Liver (tissue), 9 donors: ENCODE measurements around the gene PDE10A. TPM values are rescaled to one million over a fixed set of nuclear protein-coding genes. Genes with fewer than 3 reads are reported as not detected.

Source experiments
- DNase-seq: peaks from one replicate; pipeline ENCODE4 v3.0.0-alpha.2; 2017; ENCODE audit warnings: low spot score
- H3K27ac ChIP-seq, 2 donors: one replicate each; pipeline ENCODE4 v1.7.0; 2013; ENCODE audit warnings: inconsistent platforms in 2 of 2, low read length in 2 of 2, control low read depth in 1 of 2, low read depth in 1 of 2, mild to moderate bottlenecking in 1 of 2
- H3K27me3 ChIP-seq, 4 donors: one replicate each; pipeline versions ENCODE4 v1.6.1 to v1.7.0; 2013; ENCODE audit warnings: low read length in 3 of 4, inconsistent platforms in 1 of 4, mild to moderate bottlenecking in 1 of 4, moderate library complexity in 1 of 4; ENCODE audit not compliant: control insufficient read depth in 4 of 4, insufficient read depth in 4 of 4
- H3K36me3 ChIP-seq, 4 donors: one replicate each; pipeline versions ENCODE4 v1.6.1 to v1.7.0; 2013; ENCODE audit warnings: low read length in 3 of 4, mild to moderate bottlenecking in 3 of 4, low read depth in 1 of 4, moderate library complexity in 1 of 4; ENCODE audit not compliant: control insufficient read depth in 4 of 4, insufficient read depth in 3 of 4
- H3K4me1 ChIP-seq, 4 donors: one replicate each; pipeline versions ENCODE4 v1.6.1 to v1.7.0; 2013; ENCODE audit warnings: low read length in 3 of 4, mild to moderate bottlenecking in 3 of 4, moderate library complexity in 1 of 4; ENCODE audit not compliant: control insufficient read depth in 4 of 4, insufficient read depth in 4 of 4
- H3K4me3 ChIP-seq, 3 donors: one replicate each; pipeline versions ENCODE4 v1.6.1 to v1.7.0; 2013; ENCODE audit warnings: low read length in 3 of 3, control low read depth in 1 of 3, low read depth in 1 of 3, mild to moderate bottlenecking in 1 of 3
- H3K9ac ChIP-seq, 2 donors: one replicate each; pipeline ENCODE4 v1.7.0; 2013; ENCODE audit warnings: low read length in 2 of 2, mild to moderate bottlenecking in 2 of 2, moderate library complexity in 2 of 2, control low read depth in 1 of 2, low read depth in 1 of 2
- H3K9me3 ChIP-seq, 4 donors: one replicate each; pipeline versions ENCODE4 v1.6.1 to v1.7.0; 2013; ENCODE audit warnings: low read length in 3 of 4; ENCODE audit not compliant: control insufficient read depth in 4 of 4
- EGR1 ChIP-seq, 2 donors: IDR thresholded peaks; 2 replicates each; pipeline ENCODE4 v1.6.1; 2016 to 2018; ENCODE audit warnings: antibody characterized with exemption in 2 of 2, low read depth in 2 of 2
- FOXA1 ChIP-seq: IDR thresholded peaks from 2 replicates; pipeline ENCODE4 v1.6.1; 2016; ENCODE audit warnings: antibody characterized with exemption
- FOXA2 ChIP-seq: IDR thresholded peaks from 2 replicates; pipeline ENCODE4 v1.6.1; 2016; ENCODE audit warnings: antibody characterized with exemption
- GABPA ChIP-seq, 2 donors: IDR thresholded peaks in 1 of 2; conservative IDR thresholded peaks in 1 of 2; 2 replicates each; pipeline ENCODE4 v1.6.1; 2016; ENCODE audit warnings: antibody characterized with exemption in 2 of 2, mild to moderate bottlenecking in 1 of 2, moderate library complexity in 1 of 2
- HNF4A ChIP-seq, 2 donors: conservative IDR thresholded peaks; 2 replicates each; pipeline ENCODE4 v1.6.1; 2016; ENCODE audit warnings: antibody characterized with exemption in 2 of 2, mild to moderate bottlenecking in 2 of 2
- HNF4G ChIP-seq: IDR thresholded peaks from 2 replicates; pipeline ENCODE4 v1.6.1; 2016; ENCODE audit warnings: antibody characterized with exemption
- JUND ChIP-seq, 2 donors: IDR thresholded peaks; 2 replicates each; pipeline ENCODE4 v1.6.1; 2016; ENCODE audit warnings: antibody characterized with exemption in 2 of 2
- NR2F2 ChIP-seq: IDR thresholded peaks from 2 replicates; pipeline ENCODE4 v1.6.1; 2016; ENCODE audit warnings: antibody characterized with exemption
- RAD21 ChIP-seq, 2 donors: IDR thresholded peaks; 2 replicates each; pipeline ENCODE4 v1.6.1; 2016; ENCODE audit warnings: antibody characterized with exemption in 2 of 2, mild to moderate bottlenecking in 2 of 2
- RXRA ChIP-seq, 2 donors: IDR thresholded peaks; 2 replicates each; pipeline ENCODE4 v1.6.1; 2017 to 2018; ENCODE audit warnings: antibody characterized with exemption in 2 of 2, mild to moderate bottlenecking in 1 of 2
- SP1 ChIP-seq: IDR thresholded peaks from 2 replicates; pipeline ENCODE4 v1.6.1; 2018; ENCODE audit warnings: antibody characterized with exemption, mild to moderate bottlenecking
- TAF1 ChIP-seq: conservative IDR thresholded peaks from 2 replicates; pipeline ENCODE4 v1.6.1; 2016; ENCODE audit warnings: antibody characterized with exemption, mild to moderate bottlenecking
- YY1 ChIP-seq: IDR thresholded peaks from 2 replicates; pipeline ENCODE4 v1.6.1; 2016; ENCODE audit warnings: antibody characterized with exemption, mild to moderate bottlenecking
- ZBTB33 ChIP-seq: IDR thresholded peaks from 2 replicates; pipeline ENCODE4 v1.6.1; 2016; ENCODE audit warnings: antibody characterized with exemption
- WGBS: extraction: QIAGEN DNeasy Blood & Tissue Kit; methylation state at CpG from one replicate; pipeline ENCODE4 v1.1.7; 2013; 5-methylcytosine and 5-hydroxymethylcytosine counted together
- polyA plus RNA-seq, 2 donors: library from polyadenylated mRNA; stranded (reverse) in 1 of 2; unstranded in 1 of 2; fragments of 200-250 nt in 1 of 2; fragments of >200 nt in 1 of 2; fragmentation: Nextera tagmentation in 1 of 2; extraction: Ambion mirVana in 1 of 2; gene quantifications; one replicate each; pipeline versions ENCODE4 v1.2.1 to v1.2.3, GENCODE V29; 2013 to 2015
- total RNA-seq, 2 donors: library from RNA; depleted of rRNA; stranded (reverse); fragments of >200 nt; gene quantifications; one replicate each; pipeline ENCODE4 v1.2.3, GENCODE V29; 2014
- TF ChIP-seq, protein P1 (sequence below): IDR thresholded peaks from 2 replicates; pipeline ENCODE4 v1.6.1; 2016; ENCODE audit warnings: antibody characterized with exemption, mild to moderate bottlenecking
- TF ChIP-seq, protein P2 (sequence below): fragments of 150-350 bp; IDR thresholded peaks from 2 replicates; pipeline ENCODE4 v1.5.1; 2017; ENCODE audit warnings: improper control_type of control experiment, low read depth, low read length; ENCODE audit not compliant: missing input control
- TF ChIP-seq, protein P3 (sequence below): IDR thresholded peaks from 2 replicates; pipeline ENCODE4 v1.6.1; 2016; ENCODE audit warnings: antibody characterized with exemption
- donor health status: healthy.
- donor health status: healthy.
- donor health status: healthy.
- donor health status: healthy.
- donor health status: healthy.

Gene PDE10A
- total and polyA plus RNA-seq, 4 donors, result 0.20 to 1.7 (median 0.47) TPM

DNA sequence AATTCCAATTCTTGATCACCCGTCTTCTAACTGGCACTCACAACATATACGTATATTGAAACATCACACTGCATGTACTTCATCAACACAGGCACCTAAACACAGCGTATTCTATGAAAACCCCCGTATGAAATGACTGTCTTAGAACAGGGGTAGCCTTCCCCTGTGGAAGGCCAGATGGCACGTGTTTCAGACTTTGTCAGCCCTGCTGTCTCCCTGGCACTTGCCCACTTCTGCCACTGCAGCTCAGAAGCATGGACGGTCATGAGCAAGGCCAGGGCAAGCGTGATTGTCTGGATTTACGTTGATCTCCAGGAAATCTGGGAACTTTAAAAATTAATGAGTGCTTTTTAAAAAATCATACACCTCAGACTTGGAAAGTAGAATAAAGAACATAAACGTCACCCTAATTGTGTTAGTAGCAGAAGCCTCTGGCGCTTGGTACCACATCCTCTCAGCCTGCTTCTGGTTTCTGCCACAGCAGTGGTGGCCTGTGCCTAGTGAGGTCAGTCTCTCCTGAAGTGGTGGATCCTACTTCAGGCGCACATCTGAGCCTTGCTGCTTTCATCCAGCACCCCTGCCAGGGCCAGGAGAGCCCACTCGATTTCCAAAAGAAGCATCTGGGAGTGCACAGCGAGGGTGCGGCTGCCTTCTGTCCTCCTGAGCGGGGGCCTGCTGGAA, 18.3 kb downstream of the PDE10A start:
- Histone ChIP-seq H3K9ac (no peak overlapping the region), H3K36me3 (no peaks in the 10 kb centered on the region), H3K27ac (no peak overlapping the region), H3K4me1 (no peaks in the 10 kb centered on the region), H3K27me3 (peaks cover 0 to 6% (median 0%) of the 10 kb centered on the region in 4 donors), H3K9me3 (no peaks in the 10 kb centered on the region), H3K4me3 (no peak overlapping the region)
- DNase-seq, result no peak
- WGBS, result 88% methylated on average over 15 of the region's 15 CpGs
- TF ChIP-seq SP1, result no peak
- TF ChIP-seq ZBTB33, result no peak
- TF ChIP-seq YY1, result no peak
- no peak for TF ChIP-seq GABPA (IDR thresholded peaks at IDR 0.05 in 1 of 2, conservative IDR thresholded peaks at IDR 0.05 in 1 of 2)
- TF ChIP-seq TAF1, result no peak
- TF ChIP-seq, protein P1, sequence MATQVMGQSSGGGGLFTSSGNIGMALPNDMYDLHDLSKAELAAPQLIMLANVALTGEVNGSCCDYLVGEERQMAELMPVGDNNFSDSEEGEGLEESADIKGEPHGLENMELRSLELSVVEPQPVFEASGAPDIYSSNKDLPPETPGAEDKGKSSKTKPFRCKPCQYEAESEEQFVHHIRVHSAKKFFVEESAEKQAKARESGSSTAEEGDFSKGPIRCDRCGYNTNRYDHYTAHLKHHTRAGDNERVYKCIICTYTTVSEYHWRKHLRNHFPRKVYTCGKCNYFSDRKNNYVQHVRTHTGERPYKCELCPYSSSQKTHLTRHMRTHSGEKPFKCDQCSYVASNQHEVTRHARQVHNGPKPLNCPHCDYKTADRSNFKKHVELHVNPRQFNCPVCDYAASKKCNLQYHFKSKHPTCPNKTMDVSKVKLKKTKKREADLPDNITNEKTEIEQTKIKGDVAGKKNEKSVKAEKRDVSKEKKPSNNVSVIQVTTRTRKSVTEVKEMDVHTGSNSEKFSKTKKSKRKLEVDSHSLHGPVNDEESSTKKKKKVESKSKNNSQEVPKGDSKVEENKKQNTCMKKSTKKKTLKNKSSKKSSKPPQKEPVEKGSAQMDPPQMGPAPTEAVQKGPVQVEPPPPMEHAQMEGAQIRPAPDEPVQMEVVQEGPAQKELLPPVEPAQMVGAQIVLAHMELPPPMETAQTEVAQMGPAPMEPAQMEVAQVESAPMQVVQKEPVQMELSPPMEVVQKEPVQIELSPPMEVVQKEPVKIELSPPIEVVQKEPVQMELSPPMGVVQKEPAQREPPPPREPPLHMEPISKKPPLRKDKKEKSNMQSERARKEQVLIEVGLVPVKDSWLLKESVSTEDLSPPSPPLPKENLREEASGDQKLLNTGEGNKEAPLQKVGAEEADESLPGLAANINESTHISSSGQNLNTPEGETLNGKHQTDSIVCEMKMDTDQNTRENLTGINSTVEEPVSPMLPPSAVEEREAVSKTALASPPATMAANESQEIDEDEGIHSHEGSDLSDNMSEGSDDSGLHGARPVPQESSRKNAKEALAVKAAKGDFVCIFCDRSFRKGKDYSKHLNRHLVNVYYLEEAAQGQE, result no peak
- TF ChIP-seq FOXA2, result no peak
- no peak for TF ChIP-seq NR2F2
- no peak for TF ChIP-seq FOXA1
- no peak for TF ChIP-seq RAD21 (IDR thresholded peaks at IDR 0.05)
- TF ChIP-seq, protein P2, sequence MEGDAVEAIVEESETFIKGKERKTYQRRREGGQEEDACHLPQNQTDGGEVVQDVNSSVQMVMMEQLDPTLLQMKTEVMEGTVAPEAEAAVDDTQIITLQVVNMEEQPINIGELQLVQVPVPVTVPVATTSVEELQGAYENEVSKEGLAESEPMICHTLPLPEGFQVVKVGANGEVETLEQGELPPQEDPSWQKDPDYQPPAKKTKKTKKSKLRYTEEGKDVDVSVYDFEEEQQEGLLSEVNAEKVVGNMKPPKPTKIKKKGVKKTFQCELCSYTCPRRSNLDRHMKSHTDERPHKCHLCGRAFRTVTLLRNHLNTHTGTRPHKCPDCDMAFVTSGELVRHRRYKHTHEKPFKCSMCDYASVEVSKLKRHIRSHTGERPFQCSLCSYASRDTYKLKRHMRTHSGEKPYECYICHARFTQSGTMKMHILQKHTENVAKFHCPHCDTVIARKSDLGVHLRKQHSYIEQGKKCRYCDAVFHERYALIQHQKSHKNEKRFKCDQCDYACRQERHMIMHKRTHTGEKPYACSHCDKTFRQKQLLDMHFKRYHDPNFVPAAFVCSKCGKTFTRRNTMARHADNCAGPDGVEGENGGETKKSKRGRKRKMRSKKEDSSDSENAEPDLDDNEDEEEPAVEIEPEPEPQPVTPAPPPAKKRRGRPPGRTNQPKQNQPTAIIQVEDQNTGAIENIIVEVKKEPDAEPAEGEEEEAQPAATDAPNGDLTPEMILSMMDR, result no peak
- no peak for TF ChIP-seq RXRA (IDR thresholded peaks at IDR 0.05)
- TF ChIP-seq EGR1 (IDR thresholded peaks at IDR 0.05; ENCODE audit: low read depth in 2 of 2), result no peak
- no peak for TF ChIP-seq JUND (IDR thresholded peaks at IDR 0.05)
- no peak for TF ChIP-seq HNF4A (conservative IDR thresholded peaks at IDR 0.05)
- TF ChIP-seq, protein P3, sequence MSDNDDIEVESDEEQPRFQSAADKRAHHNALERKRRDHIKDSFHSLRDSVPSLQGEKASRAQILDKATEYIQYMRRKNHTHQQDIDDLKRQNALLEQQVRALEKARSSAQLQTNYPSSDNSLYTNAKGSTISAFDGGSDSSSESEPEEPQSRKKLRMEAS, result no peak
- no peak for TF ChIP-seq HNF4G
